Activated naive CD8-positive, alpha-beta T cell (primary cell): ENCODE results near the gene NAT9.

ENCODE experiments used
- H3K27ac Mint-ChIP-seq: one replicate; pipeline ENCODE4 v1.8.0; 2021; ENCODE audit warnings: mixed read lengths
- H3K27me3 Mint-ChIP-seq: one replicate; pipeline ENCODE4 v1.8.0; 2021; ENCODE audit warnings: mixed read lengths
- H3K36me3 Mint-ChIP-seq: one replicate; pipeline ENCODE4 v1.8.0; 2021; ENCODE audit warnings: mixed read lengths
- H3K4me1 Mint-ChIP-seq: one replicate; pipeline ENCODE4 v1.8.0; 2021; ENCODE audit warnings: low read depth, mixed read lengths
- H3K4me3 Mint-ChIP-seq: one replicate; pipeline ENCODE4 v1.8.0; 2021; ENCODE audit warnings: mild to moderate bottlenecking, mixed read lengths
- H3K9me3 Mint-ChIP-seq: one replicate; pipeline ENCODE4 v1.8.0; 2021; ENCODE audit warnings: low read depth, mixed read lengths

Gene NAT9

GRCh38 chr17:74752415-74752814, 23.7 kb downstream of the NAT9 start:
- no peaks in the 10 kb centered on the region for H3K9me3 Mint-ChIP-seq
- H3K4me3 Mint-ChIP-seq: peak overlapping the region; percentile 93
- H3K4me1 Mint-ChIP-seq: peaks cover 67% of the 10 kb centered on the region
- H3K27ac Mint-ChIP-seq: peak overlapping the region; percentile 69
- H3K27me3 Mint-ChIP-seq: no peaks in the 10 kb centered on the region
- H3K36me3 Mint-ChIP-seq: no peaks in the 10 kb centered on the region

DNA sequence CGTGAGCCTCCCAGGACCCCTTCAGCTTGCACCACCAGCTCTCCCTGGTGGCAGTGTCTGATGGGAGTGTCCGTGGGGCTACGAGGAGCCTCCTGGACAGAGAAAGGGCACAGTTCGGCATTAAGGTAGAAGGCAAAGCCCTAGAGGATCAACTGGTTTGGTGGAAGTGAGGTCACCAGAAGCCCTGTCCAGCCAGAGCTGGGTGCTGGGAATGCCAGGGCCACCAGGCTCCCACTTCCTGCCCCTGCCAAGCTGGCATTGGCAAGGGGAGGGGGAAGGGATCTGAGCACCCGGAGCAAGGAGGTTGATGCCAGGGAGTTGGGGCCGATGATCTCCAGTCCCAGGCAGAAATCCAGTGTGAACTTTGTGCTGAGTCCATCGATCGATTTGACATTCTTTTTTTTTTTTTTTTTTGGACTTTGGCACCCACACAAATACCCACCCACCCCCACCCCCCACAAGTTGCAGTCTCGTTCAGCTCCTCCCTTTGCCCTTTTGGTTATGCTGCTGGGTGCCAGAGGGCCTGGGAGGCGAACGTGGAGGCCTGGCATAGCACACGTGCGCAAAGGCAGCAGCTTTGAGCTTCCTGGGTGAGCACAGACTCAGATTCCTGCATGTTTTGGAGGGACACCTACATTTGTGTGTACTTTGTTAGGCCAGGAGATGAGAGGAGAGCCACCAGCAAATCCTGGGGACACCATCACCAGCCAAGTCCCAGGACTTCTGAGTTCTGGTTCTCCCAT, 25.6 kb downstream of the NAT9 start:
- peak overlapping the region; percentile 93 for H3K4me3 Mint-ChIP-seq
- H3K27me3 Mint-ChIP-seq: no peaks in the 10 kb centered on the region
- H3K36me3 Mint-ChIP-seq: no peaks in the 10 kb centered on the region
- H3K9me3 Mint-ChIP-seq: no peaks in the 10 kb centered on the region
- peaks cover 68% of the 10 kb centered on the region for H3K4me1 Mint-ChIP-seq
- H3K27ac Mint-ChIP-seq: peak overlapping the region; percentile 94

DNA sequence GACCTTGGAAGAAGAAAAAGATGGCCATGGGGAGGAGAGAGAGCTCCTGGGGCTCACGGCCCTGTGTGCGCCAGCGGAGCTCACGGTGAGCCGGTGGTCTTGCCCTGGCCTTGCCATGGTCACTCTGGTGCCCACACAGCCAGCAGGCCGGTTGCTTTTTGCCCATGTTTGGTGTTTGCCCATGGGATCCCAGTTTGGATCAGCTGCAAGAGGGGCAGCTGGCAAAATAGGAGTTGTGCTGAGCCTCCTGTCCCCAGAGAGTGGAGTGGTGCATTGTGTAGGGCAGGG, 26.2 kb downstream of the NAT9 start:
- Mint-ChIP-seq H3K9me3 (no peaks in the 10 kb centered on the region), H3K4me3 (peak overlapping the region; percentile 93), H3K36me3 (no peaks in the 10 kb centered on the region), H3K4me1 (peaks cover 63% of the 10 kb centered on the region), H3K27ac (peak overlapping the region; percentile 94), H3K27me3 (no peaks in the 10 kb centered on the region)

- H3K27me3 Mint-ChIP-seq: no peaks in the 10 kb centered on the region
- H3K36me3 Mint-ChIP-seq: no peaks in the 10 kb centered on the region
- H3K27ac Mint-ChIP-seq: peak overlapping the region; percentile 94
- H3K9me3 Mint-ChIP-seq: no peaks in the 10 kb centered on the region
- H3K4me1 Mint-ChIP-seq: peaks cover 62% of the 10 kb centered on the region
- H3K4me3 Mint-ChIP-seq: peak overlapping the region; percentile 93
Measured at GRCh38 chr17:74749279-74750038, 26.7 kb downstream of the NAT9 start.

DNA sequence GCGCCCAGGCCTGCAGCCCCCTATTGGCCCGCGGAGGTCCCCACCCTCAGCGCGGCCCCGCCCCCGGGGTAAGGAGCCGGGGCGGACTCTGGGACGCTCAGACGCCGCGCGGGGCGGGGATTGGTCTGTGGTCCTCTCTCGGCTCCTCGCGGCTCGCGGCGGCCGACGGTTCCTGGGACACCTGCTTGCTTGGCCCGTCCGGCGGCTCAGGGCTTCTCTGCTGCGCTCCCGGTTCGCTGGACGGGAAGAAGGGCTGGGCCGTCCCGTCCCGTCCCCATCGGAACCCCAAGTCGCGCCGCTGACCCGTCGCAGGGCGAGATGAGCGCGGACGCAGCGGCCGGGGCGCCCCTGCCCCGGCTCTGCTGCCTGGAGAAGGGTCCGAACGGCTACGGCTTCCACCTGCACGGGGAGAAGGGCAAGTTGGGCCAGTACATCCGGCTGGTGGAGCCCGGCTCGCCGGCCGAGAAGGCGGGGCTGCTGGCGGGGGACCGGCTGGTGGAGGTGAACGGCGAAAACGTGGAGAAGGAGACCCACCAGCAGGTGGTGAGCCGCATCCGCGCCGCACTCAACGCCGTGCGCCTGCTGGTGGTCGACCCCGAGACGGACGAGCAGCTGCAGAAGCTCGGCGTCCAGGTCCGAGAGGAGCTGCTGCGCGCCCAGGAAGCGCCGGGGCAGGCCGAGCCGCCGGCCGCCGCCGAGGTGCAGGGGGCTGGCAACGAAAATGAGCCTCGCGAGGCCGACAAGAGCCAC, 27.4 kb downstream of the NAT9 start, which contains the start of gene NHERF1:
Gene NHERF1, plus strand, starts transcription at position 100 of the 750 bp plus-strand sequence. Its CDS starts 219 bp downstream, at position 319.
- no peaks in the 10 kb centered on the region for H3K27me3 Mint-ChIP-seq
- H3K4me3 Mint-ChIP-seq: peak within 1 kb of the TSS; percentile 93
- H3K27ac Mint-ChIP-seq: peak within 1 kb of the TSS; percentile 94
- no peaks in the 10 kb centered on the region for H3K9me3 Mint-ChIP-seq
- H3K4me1 Mint-ChIP-seq: peaks cover 62% of the 10 kb centered on the region
- no peaks in the 10 kb centered on the region for H3K36me3 Mint-ChIP-seq

GRCh38 chr17:74748279-74748528, 27.9 kb downstream of the NAT9 start:
- peaks cover 62% of the 10 kb centered on the region for H3K4me1 Mint-ChIP-seq
- peak overlapping the region; percentile 74 for H3K4me3 Mint-ChIP-seq
- no peaks in the 10 kb centered on the region for H3K36me3 Mint-ChIP-seq
- H3K27me3 Mint-ChIP-seq: no peaks in the 10 kb centered on the region
- H3K9me3 Mint-ChIP-seq: no peaks in the 10 kb centered on the region
- no peak overlapping the region for H3K27ac Mint-ChIP-seq

- Mint-ChIP-seq H3K27ac (peak overlapping the region; percentile 58), H3K4me3 (peak overlapping the region; percentile 74), H3K4me1 (peaks cover 63% of the 10 kb centered on the region), H3K36me3 (no peaks in the 10 kb centered on the region), H3K27me3 (no peaks in the 10 kb centered on the region), H3K9me3 (no peaks in the 10 kb centered on the region)
Measured at GRCh38 chr17:74746922-74747321, 29.2 kb downstream of the NAT9 start.

DNA sequence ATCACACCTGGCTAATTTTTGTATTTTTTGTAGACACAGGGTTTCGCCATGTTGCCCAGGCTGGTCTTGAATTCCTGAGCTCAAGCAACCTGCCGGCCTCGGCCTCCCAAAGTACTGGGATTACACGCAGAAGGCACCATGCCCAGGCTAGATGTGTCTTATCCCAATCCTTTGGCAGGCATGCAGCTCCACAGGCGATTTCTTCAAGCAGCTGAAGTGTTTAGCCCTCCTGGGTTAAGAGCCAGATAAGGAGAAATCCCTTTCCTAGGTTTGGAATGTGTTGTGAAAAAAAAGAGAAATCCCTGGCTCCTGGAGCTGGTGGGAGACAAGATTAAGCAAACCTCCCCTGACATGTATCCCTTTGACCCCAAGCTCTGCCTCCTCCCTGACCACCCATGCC, 29.8 kb downstream of the NAT9 start:
- peak overlapping the region; percentile 58 for H3K27ac Mint-ChIP-seq
- no peaks in the 10 kb centered on the region for H3K36me3 Mint-ChIP-seq
- no peaks in the 10 kb centered on the region for H3K27me3 Mint-ChIP-seq
- peak overlapping the region; percentile 74 for H3K4me3 Mint-ChIP-seq
- peaks cover 63% of the 10 kb centered on the region for H3K4me1 Mint-ChIP-seq
- H3K9me3 Mint-ChIP-seq: no peaks in the 10 kb centered on the region

GRCh38 chr17:74745548-74746177, 30.5 kb downstream of the NAT9 start:
- Mint-ChIP-seq H3K27ac (no peak overlapping the region), H3K9me3 (no peaks in the 10 kb centered on the region), H3K4me3 (no peak overlapping the region), H3K27me3 (no peaks in the 10 kb centered on the region), H3K4me1 (peaks cover 61% of the 10 kb centered on the region), H3K36me3 (no peaks in the 10 kb centered on the region)

DNA sequence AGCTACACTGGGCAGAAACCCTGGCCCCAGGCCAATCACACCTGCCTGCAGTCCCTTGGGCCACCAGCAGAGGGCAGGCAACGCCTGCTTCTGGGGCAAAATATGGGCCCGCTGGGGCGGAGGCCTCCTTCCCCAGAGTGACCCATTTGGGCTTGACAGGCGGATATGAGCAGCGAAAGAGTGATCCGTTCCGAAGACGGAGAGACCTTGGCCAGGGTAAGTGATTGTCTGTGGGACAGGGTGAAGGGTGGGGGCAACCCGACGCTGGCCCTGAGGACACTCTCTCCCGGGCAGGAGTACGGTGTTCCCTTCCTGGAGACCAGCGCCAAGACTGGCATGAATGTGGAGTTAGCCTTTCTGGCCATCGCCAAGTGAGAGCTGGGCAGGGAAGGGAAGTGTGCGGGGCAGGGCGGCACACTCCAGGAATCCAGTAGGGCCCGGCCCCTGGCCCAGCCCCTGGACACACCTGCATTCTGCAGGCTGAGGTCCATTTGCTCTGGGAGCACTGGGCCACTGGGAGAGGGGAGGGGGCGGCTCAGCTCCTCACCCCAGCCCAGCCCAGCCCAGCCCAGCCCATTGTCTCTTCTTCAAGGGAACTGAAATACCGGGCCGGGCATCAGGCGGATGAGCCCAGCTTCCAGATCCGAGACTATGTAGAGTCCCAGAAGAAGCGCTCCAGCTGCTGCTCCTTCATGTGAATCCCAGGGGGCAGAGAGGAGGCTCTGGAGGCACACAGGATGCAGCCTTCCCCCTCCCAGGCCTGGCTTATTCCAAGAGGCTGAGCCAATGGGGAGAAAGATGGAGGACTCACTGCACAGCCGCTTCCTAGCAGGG, 31.2 kb downstream of the NAT9 start:
- H3K27ac Mint-ChIP-seq: peak overlapping the region; percentile 10
- H3K9me3 Mint-ChIP-seq: no peaks in the 10 kb centered on the region
- H3K36me3 Mint-ChIP-seq: no peaks in the 10 kb centered on the region
- no peaks in the 10 kb centered on the region for H3K27me3 Mint-ChIP-seq
- H3K4me1 Mint-ChIP-seq: peaks cover 66% of the 10 kb centered on the region
- H3K4me3 Mint-ChIP-seq: peak overlapping the region; percentile 30

GRCh38 chr17:74744349-74744713, 31.8 kb downstream of the NAT9 start:
- no peaks in the 10 kb centered on the region for H3K9me3 Mint-ChIP-seq
- no peak overlapping the region for H3K4me3 Mint-ChIP-seq
- no peaks in the 10 kb centered on the region for H3K36me3 Mint-ChIP-seq
- peaks cover 69% of the 10 kb centered on the region for H3K4me1 Mint-ChIP-seq
- peak overlapping the region; percentile 10 for H3K27ac Mint-ChIP-seq
- H3K27me3 Mint-ChIP-seq: no peaks in the 10 kb centered on the region

GRCh38 chr17:74743755-74744154, 32.4 kb downstream of the NAT9 start:
- H3K4me3 Mint-ChIP-seq: peak overlapping the region; percentile 76
- H3K4me1 Mint-ChIP-seq: peaks cover 75% of the 10 kb centered on the region
- no peaks in the 10 kb centered on the region for H3K27me3 Mint-ChIP-seq
- no peaks in the 10 kb centered on the region for H3K9me3 Mint-ChIP-seq
- peak overlapping the region; percentile 91 for H3K27ac Mint-ChIP-seq
- H3K36me3 Mint-ChIP-seq: no peaks in the 10 kb centered on the region

DNA sequence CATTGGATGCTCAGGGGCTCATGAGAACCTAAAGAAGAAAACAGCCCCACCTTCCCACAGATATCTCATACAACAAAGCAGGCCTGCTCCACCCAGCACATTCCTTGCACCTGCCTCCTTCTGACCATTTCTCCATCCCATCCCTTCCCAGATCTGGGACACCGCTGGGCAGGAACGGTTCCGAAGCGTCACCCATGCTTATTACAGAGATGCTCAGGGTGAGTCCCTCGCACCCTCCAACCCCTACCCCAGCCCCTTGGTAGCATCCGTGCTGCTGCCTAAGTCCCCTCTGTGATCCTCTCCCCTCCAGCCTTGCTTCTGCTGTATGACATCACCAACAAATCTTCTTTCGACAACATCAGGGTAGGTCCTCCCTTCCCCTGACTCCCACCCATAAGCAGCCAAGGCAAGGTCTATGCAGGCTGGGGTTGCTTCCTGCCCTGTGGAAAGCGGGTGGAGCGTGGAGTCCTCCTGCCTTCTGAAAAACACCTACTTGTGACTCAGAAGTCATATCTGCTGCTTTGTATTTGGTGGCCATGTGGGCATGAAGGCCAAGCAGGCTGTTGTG, 33.1 kb downstream of the NAT9 start:
- Mint-ChIP-seq H3K9me3 (no peaks in the 10 kb centered on the region), H3K27ac (peak overlapping the region; percentile 91), H3K36me3 (no peaks in the 10 kb centered on the region), H3K4me3 (peak overlapping the region; percentile 76), H3K27me3 (no peaks in the 10 kb centered on the region), H3K4me1 (peaks cover 81% of the 10 kb centered on the region)

DNA sequence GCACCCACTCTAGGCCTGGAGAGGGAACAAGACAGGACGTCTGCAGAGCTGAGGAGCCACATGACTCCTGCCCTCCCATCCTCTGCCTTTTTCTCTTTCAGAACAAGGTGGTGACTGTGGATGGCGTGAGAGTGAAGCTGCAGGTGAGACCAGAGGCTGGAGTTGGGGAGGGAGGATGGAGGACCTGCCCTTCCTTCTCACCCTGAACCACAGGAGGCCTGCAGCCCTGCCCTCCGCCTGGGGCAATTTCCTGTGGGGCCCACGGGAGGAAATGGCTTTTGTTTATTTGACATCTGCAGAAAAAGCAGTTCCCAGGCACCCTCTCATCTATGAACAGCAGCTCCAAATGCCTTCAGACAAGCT, 34.0 kb downstream of the NAT9 start:
- peaks cover 81% of the 10 kb centered on the region for H3K4me1 Mint-ChIP-seq
- H3K9me3 Mint-ChIP-seq: no peaks in the 10 kb centered on the region
- peak overlapping the region; percentile 91 for H3K27ac Mint-ChIP-seq
- peak overlapping the region; percentile 48 for H3K4me3 Mint-ChIP-seq
- no peaks in the 10 kb centered on the region for H3K36me3 Mint-ChIP-seq
- no peaks in the 10 kb centered on the region for H3K27me3 Mint-ChIP-seq
